Measurements from ENCODE around the gene MIA.

DNA sequence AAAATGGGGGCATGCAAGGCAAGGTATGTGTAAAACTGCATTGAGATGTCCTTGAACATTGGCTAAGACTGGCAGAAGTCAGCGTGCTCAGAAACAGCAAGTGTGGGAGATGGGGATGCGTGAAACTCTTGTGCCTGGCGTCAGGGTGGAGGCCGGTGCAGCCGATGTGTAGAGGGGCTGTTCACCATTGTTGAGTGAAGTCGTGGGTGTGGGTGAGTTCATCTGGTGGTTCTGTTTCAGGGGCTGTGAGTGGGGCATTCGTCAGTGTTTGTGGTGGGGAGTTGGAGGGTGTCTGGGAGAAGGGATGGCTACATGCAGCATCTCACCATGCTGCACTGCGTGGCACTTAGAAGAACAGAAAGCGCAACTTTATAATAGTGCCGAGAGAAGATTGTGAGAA, 11.4 kb upstream of the MIA start:
- TF ChIP-seq, protein P1, sequence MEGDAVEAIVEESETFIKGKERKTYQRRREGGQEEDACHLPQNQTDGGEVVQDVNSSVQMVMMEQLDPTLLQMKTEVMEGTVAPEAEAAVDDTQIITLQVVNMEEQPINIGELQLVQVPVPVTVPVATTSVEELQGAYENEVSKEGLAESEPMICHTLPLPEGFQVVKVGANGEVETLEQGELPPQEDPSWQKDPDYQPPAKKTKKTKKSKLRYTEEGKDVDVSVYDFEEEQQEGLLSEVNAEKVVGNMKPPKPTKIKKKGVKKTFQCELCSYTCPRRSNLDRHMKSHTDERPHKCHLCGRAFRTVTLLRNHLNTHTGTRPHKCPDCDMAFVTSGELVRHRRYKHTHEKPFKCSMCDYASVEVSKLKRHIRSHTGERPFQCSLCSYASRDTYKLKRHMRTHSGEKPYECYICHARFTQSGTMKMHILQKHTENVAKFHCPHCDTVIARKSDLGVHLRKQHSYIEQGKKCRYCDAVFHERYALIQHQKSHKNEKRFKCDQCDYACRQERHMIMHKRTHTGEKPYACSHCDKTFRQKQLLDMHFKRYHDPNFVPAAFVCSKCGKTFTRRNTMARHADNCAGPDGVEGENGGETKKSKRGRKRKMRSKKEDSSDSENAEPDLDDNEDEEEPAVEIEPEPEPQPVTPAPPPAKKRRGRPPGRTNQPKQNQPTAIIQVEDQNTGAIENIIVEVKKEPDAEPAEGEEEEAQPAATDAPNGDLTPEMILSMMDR (IDR thresholded peaks at IDR 0.05 in 8 of 11, conservative IDR thresholded peaks at IDR 0.05 in 3 of 11): no peak
- TF ChIP-seq POLR2A (IDR thresholded peaks at IDR 0.05): no peak
- peak in 2 of 3 donors; percentile 4 to 22 for TF ChIP-seq POLR2AphosphoS5 (IDR thresholded peaks at IDR 0.05)
